ENCODE measurements around the gene CD300C. TPM values are rescaled to one million over a fixed set of nuclear protein-coding genes. Genes with fewer than 3 reads are reported as not detected.

CD300C gene
- total and polyA plus RNA-seq, 2 donors from 2014 or later: 0.34 to 4.2 TPM

DNA sequence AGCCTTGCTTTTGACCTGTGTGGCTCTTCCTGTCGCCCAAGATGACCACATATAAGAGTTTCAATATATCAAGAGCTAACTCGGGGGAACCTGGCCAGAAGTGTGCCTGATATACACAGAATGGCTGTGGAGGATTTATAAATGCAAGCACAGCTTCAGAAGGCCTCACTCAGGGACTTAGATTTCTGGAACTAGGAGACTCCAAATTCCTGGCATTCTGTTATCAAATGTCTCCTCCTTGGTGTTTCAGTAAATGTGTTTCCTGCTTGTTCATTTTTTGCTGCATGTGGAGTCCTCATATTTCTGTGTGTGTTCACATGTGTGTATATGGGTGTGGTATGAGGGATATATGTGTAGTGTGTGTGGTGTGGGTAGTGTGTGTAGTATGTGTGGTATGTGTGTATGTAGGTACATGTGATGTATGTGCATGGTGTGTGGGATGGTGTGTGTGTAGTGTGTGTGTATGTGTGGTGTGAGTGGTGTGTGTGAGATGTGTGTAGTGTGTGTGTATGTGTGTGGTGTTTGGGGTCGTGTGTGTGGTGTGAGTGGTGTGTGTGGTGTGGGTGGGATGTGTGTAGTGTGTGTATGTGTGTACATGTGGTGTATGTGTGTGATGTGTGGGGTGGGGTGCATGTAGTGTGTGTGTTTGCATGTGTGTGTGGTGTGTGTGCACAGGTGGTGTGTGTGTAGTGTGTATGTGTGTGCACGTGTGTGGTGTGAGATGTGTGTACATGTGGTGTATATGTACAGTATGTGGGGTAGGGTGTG, 22.4 kb upstream of the CD300C start:
- intact Hi-C loops (cut with DNase I): no loop called here
- no peak for FAIRE-seq
- Histone ChIP-seq H3K9me3 (ENCODE audit: control insufficient read depth in 2 of 3, insufficient read depth in 1 of 3, low read length in 3 of 3) (peaks cover 0 to 3% (median 3%) of the 10 kb centered on the region in 3 donors), H3K4me3 (ENCODE audit: low read length in 3 of 3) (peak overlapping the region in 1 of 3 donors; percentile 21), H3K4me1 (ENCODE audit: control insufficient read depth in 2 of 3, insufficient read depth in 2 of 3, low read depth in 1 of 3, low read length in 3 of 3) (peaks cover 0 to 4% (median 0%) of the 10 kb centered on the region in 3 donors), H3K27me3 (ENCODE audit: control insufficient read depth, insufficient read depth, low read length) (no peaks in the 10 kb centered on the region), H3K36me3 (ENCODE audit: control insufficient read depth in 2 of 3, insufficient read depth in 3 of 3, low read length in 3 of 3) (no peaks in the 10 kb centered on the region), H3K27ac (ENCODE audit: low read depth in 2 of 2, low read length in 2 of 2) (no peak overlapping the region), H3K9ac (ENCODE audit: low read length in 3 of 3) (no peak overlapping the region)
- DNase-seq: no peak
- TF ChIP-seq CTCF (IDR thresholded peaks at IDR 0.05; ENCODE audit: borderline replicate concordance, extremely low read depth, insufficient read depth): no peak

GRCh38 chr17:74567397-74567796, 21.5 kb upstream of the CD300C start, which contains the start of gene CD300H:
CD300H (minus strand) TSS chr17:74567509.
- intact Hi-C loops (cut with DNase I): no loop called here
- no peak for TF ChIP-seq CTCF (IDR thresholded peaks at IDR 0.05; ENCODE audit: borderline replicate concordance, extremely low read depth, insufficient read depth)
- Histone ChIP-seq H3K4me1 (ENCODE audit: control insufficient read depth in 2 of 3, insufficient read depth in 2 of 3, low read depth in 1 of 3, low read length in 3 of 3) (peaks cover 0 to 4% (median 0%) of the 10 kb centered on the region in 3 donors), H3K9ac (ENCODE audit: low read length in 3 of 3) (no peak within 1 kb of the TSS), H3K27me3 (ENCODE audit: control insufficient read depth, insufficient read depth, low read length) (no peaks in the 10 kb centered on the region), H3K4me3 (ENCODE audit: low read length in 3 of 3) (no peak within 1 kb of the TSS), H3K36me3 (ENCODE audit: control insufficient read depth in 2 of 3, insufficient read depth in 3 of 3, low read length in 3 of 3) (no peaks in the 10 kb centered on the region), H3K9me3 (ENCODE audit: control insufficient read depth in 2 of 3, insufficient read depth in 1 of 3, low read length in 3 of 3) (peaks cover 0 to 3% (median 3%) of the 10 kb centered on the region in 3 donors), H3K27ac (ENCODE audit: low read depth in 2 of 2, low read length in 2 of 2) (no peak within 1 kb of the TSS)
- DNase-seq: no peak
- no peak for FAIRE-seq

DNA sequence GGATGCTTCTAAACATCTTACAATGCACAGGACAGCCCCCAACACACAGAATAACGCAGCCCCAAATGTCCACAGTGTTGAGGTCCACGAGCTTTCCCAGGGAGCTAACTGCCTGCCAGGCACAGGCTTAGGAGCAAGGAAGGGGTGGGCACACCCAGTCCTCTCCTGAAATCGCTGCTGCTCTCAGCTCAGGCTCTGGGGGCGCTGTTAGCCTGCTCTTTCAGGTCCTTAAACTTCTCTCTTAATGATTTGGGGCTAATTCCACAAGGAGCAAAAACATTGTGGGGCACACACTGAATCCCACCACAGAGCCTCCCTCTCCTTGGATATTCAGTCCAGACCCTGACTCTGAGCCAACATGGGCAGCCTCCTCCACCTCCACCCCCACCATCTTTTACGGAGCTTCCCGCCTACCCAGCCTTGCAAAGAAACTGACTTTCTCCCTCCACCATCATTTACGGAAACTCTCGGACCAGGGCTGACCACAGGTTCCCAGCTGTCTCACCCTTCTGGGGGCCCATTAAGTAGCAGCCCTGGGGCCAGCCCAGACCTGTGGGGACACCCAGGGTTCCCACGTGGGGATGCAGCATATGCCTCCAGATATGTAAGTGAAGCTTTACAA, 20.3 kb upstream of the CD300C start:
- Histone ChIP-seq H3K27ac (ENCODE audit: low read depth in 2 of 2, low read length in 2 of 2) (no peak overlapping the region), H3K36me3 (ENCODE audit: control insufficient read depth in 2 of 3, insufficient read depth in 3 of 3, low read length in 3 of 3) (no peaks in the 10 kb centered on the region), H3K9ac (ENCODE audit: low read length in 3 of 3) (no peak overlapping the region), H3K27me3 (ENCODE audit: control insufficient read depth, insufficient read depth, low read length) (no peaks in the 10 kb centered on the region), H3K9me3 (ENCODE audit: control insufficient read depth in 2 of 3, insufficient read depth in 1 of 3, low read length in 3 of 3) (peaks cover 0 to 3% (median 1%) of the 10 kb centered on the region in 3 donors), H3K4me3 (ENCODE audit: low read length in 3 of 3) (no peak overlapping the region), H3K4me1 (ENCODE audit: control insufficient read depth in 2 of 3, insufficient read depth in 2 of 3, low read depth in 1 of 3, low read length in 3 of 3) (peaks cover 0 to 4% (median 0%) of the 10 kb centered on the region in 3 donors)
- FAIRE-seq (no peak), DNase-seq (peak in 4 of 5 donors; percentile 33 to 54 (median 50))
- TF ChIP-seq CTCF (IDR thresholded peaks at IDR 0.05; ENCODE audit: borderline replicate concordance, extremely low read depth, insufficient read depth): peak; percentile 41
- intact Hi-C loops (cut with DNase I): no loop called here
